MM.1S (cell line): ENCODE results near the gene CNTFR.

ENCODE experiments used
- EZH2phosphoT487 ChIP-seq: fragments of 300-600 bp; sonication (generic); IDR thresholded peaks from 2 replicates; pipeline ENCODE4 v1.6.1; 2018; ENCODE audit warnings: antibody characterized with exemption, low read length
- TF ChIP-seq, protein P1 (sequence below): fragments of 300-600 bp; sonication (generic); IDR thresholded peaks from 2 replicates; pipeline ENCODE4 v1.5.1; 2016; ENCODE audit warnings: antibody characterized with exemption, low read length, mixed read lengths

DNA sequence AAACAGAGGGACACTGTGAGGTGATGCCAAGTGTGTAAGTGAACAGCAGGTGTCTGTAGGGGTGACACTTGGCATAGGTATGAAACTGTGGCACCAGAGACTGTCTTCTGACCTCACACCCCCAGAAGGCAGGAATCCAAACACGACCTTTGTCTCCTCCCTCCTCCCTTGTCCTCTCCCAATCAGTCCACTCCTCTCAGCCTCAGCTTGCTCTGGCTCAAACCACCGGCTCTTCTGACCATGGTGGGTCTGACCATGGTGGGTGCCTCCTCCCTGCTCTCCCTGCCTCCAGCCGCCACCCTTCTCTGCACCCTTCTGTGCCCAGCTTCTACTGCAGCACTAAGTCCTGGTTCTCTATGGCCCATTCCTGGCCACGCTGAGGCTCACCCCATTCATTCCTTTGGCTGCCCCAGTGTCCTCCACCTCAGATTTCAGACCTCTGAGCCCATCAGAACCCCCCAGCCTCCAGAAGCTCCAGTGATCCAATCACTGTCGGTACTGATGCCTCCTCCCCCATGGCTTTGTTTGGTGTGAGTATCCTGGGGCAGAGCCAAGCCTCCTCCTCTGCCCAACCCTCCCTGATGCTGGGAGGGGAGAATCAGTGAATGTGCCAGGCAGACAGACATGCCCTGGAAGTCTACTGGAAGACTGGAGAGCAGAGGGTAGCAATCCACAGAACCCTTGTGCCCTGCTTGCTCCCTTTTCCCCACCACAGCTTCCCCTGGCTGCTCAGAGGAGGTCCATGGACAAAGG, 41.1 kb upstream of the CNTFR start:
- TF ChIP-seq, protein P1, sequence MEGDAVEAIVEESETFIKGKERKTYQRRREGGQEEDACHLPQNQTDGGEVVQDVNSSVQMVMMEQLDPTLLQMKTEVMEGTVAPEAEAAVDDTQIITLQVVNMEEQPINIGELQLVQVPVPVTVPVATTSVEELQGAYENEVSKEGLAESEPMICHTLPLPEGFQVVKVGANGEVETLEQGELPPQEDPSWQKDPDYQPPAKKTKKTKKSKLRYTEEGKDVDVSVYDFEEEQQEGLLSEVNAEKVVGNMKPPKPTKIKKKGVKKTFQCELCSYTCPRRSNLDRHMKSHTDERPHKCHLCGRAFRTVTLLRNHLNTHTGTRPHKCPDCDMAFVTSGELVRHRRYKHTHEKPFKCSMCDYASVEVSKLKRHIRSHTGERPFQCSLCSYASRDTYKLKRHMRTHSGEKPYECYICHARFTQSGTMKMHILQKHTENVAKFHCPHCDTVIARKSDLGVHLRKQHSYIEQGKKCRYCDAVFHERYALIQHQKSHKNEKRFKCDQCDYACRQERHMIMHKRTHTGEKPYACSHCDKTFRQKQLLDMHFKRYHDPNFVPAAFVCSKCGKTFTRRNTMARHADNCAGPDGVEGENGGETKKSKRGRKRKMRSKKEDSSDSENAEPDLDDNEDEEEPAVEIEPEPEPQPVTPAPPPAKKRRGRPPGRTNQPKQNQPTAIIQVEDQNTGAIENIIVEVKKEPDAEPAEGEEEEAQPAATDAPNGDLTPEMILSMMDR: no peak
- no peak for TF ChIP-seq EZH2phosphoT487
